ENCODE data around the gene P2RY11. TPM values are rescaled to one million over a fixed set of nuclear protein-coding genes. Genes with fewer than 3 reads are reported as not detected.

P2RY11 gene
- 1.7 and 2.3 TPM in 2 replicates for total RNA-seq

GRCh38 chr19:10111405-10111811 lies at the start of gene P2RY11:
Gene P2RY11 (plus strand): TSS chr19:10111693. CDS start chr19:10111722, 29 bp downstream.

GRCh38 chr19:10085641-10086590 lies 25.6 kb upstream of the P2RY11 start, which contains the start of gene SHFL:
Gene SHFL (plus strand): TSS chr19:10086317. CDS start chr19:10086428, 111 bp downstream.

GRCh38 chr19:10106100-10106936 lies 5.2 kb upstream of the P2RY11 start, which contains the start of gene PPAN:
Gene PPAN (plus strand): TSS chr19:10106362. CDS start chr19:10106395, 33 bp downstream.

Small RNA genes lying within 50 kb of the gene (small RNA-seq; reads per million reads assigned to genes)
- gene SNORD105 = 17.3 reads per million, percentile 95 among the genes with 10 or more reads in this experiment
- gene SNORD105B = 202 reads per million, percentile 99 among the genes with 10 or more reads in this experiment

Other genes with a start within 250 kb of the P2RY11 start
- 0.14 and 0.53 TPM in 2 replicates for gene OLFM2, start 175.2 kb upstream of the P2RY11 start, total RNA-seq
- gene COL5A3, start 101.2 kb upstream of the P2RY11 start, total RNA-seq = under 0.01 TPM in 1 of 2 replicates, not detected in the other
- not detected in 2 replicates for gene RDH8, start 98.2 kb upstream of the P2RY11 start, total RNA-seq
- gene SHFL, start 25.4 kb upstream of the P2RY11 start, total RNA-seq = 15.4 and 15.6 TPM in 2 replicates
- 0.13 TPM in 1 of 2 replicates, not detected in the other for gene ANGPTL6, start 9.0 kb upstream of the P2RY11 start, total RNA-seq
- 25.0 and 31.6 TPM in 2 replicates for gene PPAN, start 5.3 kb upstream of the P2RY11 start, total RNA-seq
- 184 and 204 TPM in 2 replicates for gene EIF3G, start 8.2 kb downstream of the P2RY11 start, total RNA-seq
- 107 and 119 TPM in 2 replicates for gene DNMT1, start 83.3 kb downstream of the P2RY11 start, total RNA-seq
- gene S1PR2, start 119.6 kb downstream of the P2RY11 start, total RNA-seq = 0.53 and 0.65 TPM in 2 replicates
- gene MRPL4, start 140.5 kb downstream of the P2RY11 start, total RNA-seq = 48.1 and 61.8 TPM in 2 replicates
- gene ICAM1, start 159.4 kb downstream of the P2RY11 start, total RNA-seq = 8.5 and 16.2 TPM in 2 replicates
- gene ICAM4, start 175.3 kb downstream of the P2RY11 start, total RNA-seq = 0.29 and 0.40 TPM in 2 replicates
- gene ICAM5, start 178.3 kb downstream of the P2RY11 start, total RNA-seq = 0.29 TPM in 1 of 2 replicates, not detected in the other
- 0.27 and 0.79 TPM in 2 replicates for gene ZGLP1, start 198.1 kb downstream of the P2RY11 start, total RNA-seq
- 14.3 and 18.0 TPM in 2 replicates for gene FDX2, start 204.3 kb downstream of the P2RY11 start, total RNA-seq
- gene RAVER1, start 221.8 kb downstream of the P2RY11 start, total RNA-seq = 13.8 and 21.3 TPM in 2 replicates
- 5.1 and 7.8 TPM in 2 replicates for gene ICAM3, start 227.9 kb downstream of the P2RY11 start, total RNA-seq